Skin epidermis (tissue), 12 donors: ENCODE data around the gene PABPC1L.

ENCODE experiments used
- H3K27ac ChIP-seq, 21 experiments: fragments of 200-600 bp; sonication (generic) in 11 of 21; one replicate each; pipeline ENCODE4 v1.5.0; 2020; ENCODE audit warnings: mild to moderate bottlenecking in 3 of 21, inconsistent platforms in 2 of 21, moderate library complexity in 2 of 21
- H3K4me3 ChIP-seq, 7 experiments: fragments of 200-600 bp; sonication (generic) in 2 of 7; one replicate each; pipeline ENCODE4 v1.5.0; 2020; ENCODE audit warnings: inconsistent platforms in 2 of 7, mild to moderate bottlenecking in 2 of 7, moderate library complexity in 1 of 7

PABPC1L gene

GRCh38 chr20:44936510-44936909, 26.6 kb downstream of the PABPC1L start:
- no peak overlapping the region for H3K27ac ChIP-seq
- H3K4me3 ChIP-seq: no peak overlapping the region

DNA sequence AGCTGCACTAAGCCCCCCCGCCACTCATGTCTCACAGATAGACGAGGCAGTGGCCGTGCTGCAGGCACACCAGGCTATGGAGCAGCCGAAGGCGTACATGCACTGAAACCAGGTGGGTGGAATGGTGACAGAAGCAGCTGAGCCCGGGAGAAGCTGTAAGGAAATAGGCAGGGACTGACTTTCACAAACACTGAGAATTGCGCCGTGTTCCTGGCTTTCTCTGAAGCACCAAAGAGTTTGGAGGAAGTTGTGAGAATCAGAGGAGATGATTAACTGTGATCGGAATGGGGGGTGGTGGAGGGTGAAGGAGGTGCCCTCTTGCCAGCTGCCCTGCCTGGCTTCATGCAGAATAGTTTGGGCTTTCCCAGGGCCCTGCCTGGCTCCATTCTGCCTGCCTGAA, 28.8 kb downstream of the PABPC1L start:
- H3K4me3 ChIP-seq: no peak overlapping the region
- H3K27ac ChIP-seq: peak overlapping the region in 2 of 21 experiments; percentile 2 to 38

- H3K4me3 ChIP-seq: no peak overlapping the region
- H3K27ac ChIP-seq: no peak overlapping the region
Measured at GRCh38 chr20:44941120-44941691, 31.3 kb downstream of the PABPC1L start.

- Histone ChIP-seq H3K4me3 (no peak overlapping the region), H3K27ac (no peak overlapping the region)
Measured at GRCh38 chr20:44942264-44942973, 32.6 kb downstream of the PABPC1L start.

DNA sequence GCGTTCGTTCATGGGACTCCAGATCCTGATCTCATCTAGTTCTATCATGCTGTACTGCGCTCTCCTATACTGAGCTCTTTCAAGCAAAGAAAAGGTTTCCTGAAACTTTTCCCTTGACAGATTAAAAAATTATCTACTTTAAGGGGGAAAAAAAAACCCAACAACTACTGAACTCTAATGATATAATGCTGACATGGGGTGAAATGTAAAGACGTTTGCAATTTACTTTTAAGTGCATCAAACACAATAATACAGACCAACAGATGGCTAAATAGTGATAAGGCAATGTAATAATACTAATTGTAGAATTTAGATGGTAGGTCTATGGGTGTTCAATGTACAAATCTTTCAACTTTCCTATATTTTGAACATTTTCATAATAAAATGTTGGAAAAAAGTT, 34.0 kb downstream of the PABPC1L start:
- no peak overlapping the region for H3K4me3 ChIP-seq
- H3K27ac ChIP-seq: no peak overlapping the region

DNA sequence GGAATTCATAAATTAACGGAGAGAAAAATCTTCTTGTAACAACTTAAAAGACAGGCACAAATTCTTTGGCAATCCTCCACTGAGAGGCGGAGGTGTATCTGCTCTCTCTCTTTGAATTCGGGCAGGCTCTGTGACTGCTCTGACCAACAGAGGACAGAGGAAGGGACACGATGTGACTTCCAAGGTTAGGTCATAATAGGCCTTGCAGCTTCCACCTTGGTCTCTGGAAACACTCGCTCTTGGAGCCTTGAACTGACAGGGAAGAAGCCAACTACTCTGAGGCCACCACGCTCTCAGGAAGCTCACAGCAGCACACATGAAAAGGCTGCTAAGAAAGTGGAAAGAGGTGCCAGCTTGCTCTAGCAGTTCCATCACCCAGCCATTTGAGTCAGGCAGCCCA, 35.4 kb downstream of the PABPC1L start:
- no peak overlapping the region for H3K27ac ChIP-seq

DNA sequence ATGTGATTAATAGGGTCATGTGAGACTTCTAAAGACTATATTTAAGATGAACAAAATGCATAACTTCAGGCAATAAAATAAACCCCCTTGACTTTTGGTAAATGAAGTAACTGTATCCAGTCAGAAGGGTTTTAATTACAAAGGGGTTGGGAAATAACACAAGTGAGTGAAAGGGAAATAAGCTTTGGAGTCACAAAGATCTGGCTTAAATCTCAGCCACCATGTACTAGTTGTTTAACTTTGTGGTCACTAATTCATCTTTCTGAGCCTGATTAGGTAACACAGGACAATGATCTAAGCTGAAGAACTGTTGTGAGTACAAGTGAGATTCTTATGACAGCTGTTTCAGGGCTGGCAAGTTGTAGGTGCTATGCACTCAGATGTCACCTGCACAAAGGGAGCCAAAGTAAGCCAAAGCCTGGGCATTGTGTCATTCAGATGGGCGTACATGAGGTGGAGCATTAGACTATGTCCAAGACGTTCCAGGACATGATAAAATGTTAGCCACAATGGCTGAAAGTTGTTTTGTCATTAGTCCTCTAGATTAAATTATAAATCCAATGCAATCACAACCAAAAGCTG, 36.5 kb downstream of the PABPC1L start:
- H3K27ac ChIP-seq: no peak overlapping the region
- no peak overlapping the region for H3K4me3 ChIP-seq

More for the DNA sequence above, 35.4 kb downstream of the PABPC1L start:
- no peak overlapping the region for H3K4me3 ChIP-seq

- Histone ChIP-seq H3K4me3 (no peak overlapping the region), H3K27ac (no peak overlapping the region)
Measured at GRCh38 chr20:44948107-44948506, 38.2 kb downstream of the PABPC1L start.

DNA sequence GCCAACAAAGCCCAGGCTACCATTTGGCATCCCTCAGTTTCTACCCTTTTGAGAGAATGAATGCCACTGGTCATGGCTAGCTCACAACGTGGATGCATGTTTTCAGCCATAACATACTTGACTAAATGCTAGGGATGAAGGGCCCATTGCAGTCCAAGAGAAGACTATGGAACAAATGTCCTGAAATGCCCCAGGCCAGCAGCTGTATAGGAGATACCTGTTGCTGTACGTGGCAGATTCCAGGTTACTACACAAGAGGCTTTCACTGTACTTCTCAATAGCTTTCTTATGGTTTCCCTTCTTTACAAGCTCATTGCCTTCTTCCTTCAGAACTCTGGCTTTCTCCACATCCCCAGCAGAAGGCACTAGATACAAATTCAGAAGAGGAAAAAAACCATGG, 38.7 kb downstream of the PABPC1L start:
- no peak overlapping the region for H3K27ac ChIP-seq
- H3K4me3 ChIP-seq: no peak overlapping the region

DNA sequence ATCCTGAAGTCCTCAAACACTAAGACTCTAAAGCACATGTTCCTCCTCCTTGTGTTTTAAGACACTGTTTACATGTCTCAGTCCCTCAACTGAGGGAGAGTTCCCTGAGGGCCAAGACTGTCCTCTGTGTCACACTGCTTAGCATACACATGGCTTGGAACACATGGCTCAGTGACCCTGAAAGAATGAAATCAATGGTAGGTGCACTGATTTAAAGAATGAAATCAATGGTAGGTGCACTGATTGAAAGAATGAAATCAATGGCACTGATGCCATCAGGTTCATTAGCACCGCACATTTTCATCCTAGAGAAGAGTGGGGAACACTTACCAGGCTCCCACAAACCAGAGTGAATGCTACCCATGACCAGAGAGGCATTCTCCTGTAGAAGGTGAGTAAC, 40.5 kb downstream of the PABPC1L start:
- Histone ChIP-seq H3K4me3 (no peak overlapping the region), H3K27ac (no peak overlapping the region)

GRCh38 chr20:44952731-44953130, 42.9 kb downstream of the PABPC1L start:
- H3K4me3 ChIP-seq: no peak overlapping the region
- no peak overlapping the region for H3K27ac ChIP-seq

DNA sequence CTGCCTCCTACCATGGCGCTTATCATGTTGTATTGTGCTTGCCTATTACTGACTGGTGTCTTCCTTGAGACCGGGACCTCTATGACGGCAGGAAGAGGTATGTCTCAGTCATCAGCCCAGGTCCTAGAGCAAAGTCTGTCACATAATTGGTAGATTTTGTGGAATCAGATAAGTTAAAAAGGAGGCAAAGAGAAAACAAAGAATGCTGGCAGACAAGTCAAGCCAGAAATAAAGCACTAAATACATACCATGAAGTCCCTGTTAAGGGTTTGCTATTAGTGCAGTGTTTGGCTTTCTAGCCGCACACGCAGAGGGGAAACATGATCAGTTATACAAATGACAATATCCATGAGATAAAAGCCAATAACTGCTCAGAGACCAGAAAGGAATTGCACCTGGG, 44.4 kb downstream of the PABPC1L start:
- no peak overlapping the region for H3K27ac ChIP-seq
- no peak overlapping the region for H3K4me3 ChIP-seq

DNA sequence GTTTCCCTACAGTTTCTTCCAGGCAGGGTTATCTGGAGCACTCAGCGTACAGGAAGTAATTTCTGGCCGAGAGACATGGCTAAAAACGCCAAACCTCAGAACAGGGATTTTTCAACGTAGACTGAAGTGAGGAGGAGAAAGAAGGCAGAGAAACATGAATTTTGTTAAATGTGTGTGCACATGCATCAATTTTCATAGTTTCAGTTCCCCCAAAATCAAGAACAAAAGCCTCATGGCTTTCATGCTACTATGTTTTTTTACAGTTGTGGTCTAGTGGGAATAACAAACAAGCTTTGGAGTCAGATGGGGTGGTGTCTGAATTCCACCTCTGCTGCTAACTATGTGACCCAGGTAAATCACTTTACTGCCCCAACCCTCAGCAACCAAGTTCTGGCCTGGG, 45.4 kb downstream of the PABPC1L start:
- no peak overlapping the region for H3K27ac ChIP-seq
- no peak overlapping the region for H3K4me3 ChIP-seq

- no peak overlapping the region for H3K27ac ChIP-seq
- H3K4me3 ChIP-seq: no peak overlapping the region
Measured at GRCh38 chr20:44956410-44956809, 46.5 kb downstream of the PABPC1L start.

GRCh38 chr20:44958276-44958675, 48.4 kb downstream of the PABPC1L start:
- no peak overlapping the region for H3K4me3 ChIP-seq
- no peak overlapping the region for H3K27ac ChIP-seq

- Histone ChIP-seq H3K27ac (peak overlapping the region in 15 of 21 experiments; percentile 32 to 92 (median 87)), H3K4me3 (peak overlapping the region; percentile 72 to 93 (median 86))
Measured at GRCh38 chr20:44959082-44959637, 49.3 kb downstream of the PABPC1L start.

GRCh38 chr20:44959638-44960102, 49.8 kb downstream of the PABPC1L start:
- Histone ChIP-seq H3K27ac (peak overlapping the region; percentile 51 to 92 (median 86)), H3K4me3 (peak overlapping the region; percentile 72 to 93 (median 86))

DNA sequence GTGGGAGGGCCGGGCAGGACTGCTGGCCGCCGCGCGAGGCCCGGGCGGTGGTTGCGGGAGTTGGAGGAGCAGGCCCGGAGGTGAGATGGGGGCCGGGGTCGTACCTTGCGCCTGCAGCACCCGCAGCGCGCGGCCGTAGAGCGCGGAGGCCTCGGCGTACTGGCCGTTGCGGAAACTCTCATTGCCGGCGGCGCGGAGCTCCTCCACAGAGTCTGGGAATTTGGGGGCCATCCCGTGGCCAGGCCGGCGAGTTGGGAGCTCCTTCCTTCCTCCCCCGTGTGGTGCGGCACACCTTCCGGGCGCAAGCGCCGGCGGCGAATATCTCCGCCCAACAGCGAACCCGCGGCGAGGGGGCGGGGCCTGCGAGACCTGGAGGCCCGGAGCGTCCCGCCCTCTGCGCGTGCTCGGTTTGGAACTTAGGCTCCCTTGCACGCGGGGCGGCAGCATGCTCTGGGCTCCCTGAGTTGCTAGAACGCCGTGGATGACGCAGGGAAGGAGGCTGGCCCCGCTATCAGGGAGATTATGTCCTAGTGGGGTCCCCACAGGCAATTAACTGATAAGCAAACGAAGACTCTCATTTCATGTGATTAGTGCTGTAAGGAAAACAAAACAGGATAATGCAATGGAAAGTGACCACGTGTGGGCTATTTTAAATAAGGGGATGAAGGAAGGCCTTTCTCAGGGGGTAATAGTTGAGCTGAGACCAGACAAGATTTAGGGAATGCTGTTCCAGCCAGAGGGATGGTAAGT, 50.4 kb downstream of the PABPC1L start, which contains the start of gene TOMM34:
TOMM34 (minus strand) TSS at position 295 of the 750 bp plus-strand sequence; CDS start at position 231, 64 bp downstream.
- H3K4me3 ChIP-seq: peak within 1 kb of the TSS; percentile 72 to 93 (median 86)
- H3K27ac ChIP-seq: peak within 1 kb of the TSS; percentile 51 to 92 (median 86)

DNA sequence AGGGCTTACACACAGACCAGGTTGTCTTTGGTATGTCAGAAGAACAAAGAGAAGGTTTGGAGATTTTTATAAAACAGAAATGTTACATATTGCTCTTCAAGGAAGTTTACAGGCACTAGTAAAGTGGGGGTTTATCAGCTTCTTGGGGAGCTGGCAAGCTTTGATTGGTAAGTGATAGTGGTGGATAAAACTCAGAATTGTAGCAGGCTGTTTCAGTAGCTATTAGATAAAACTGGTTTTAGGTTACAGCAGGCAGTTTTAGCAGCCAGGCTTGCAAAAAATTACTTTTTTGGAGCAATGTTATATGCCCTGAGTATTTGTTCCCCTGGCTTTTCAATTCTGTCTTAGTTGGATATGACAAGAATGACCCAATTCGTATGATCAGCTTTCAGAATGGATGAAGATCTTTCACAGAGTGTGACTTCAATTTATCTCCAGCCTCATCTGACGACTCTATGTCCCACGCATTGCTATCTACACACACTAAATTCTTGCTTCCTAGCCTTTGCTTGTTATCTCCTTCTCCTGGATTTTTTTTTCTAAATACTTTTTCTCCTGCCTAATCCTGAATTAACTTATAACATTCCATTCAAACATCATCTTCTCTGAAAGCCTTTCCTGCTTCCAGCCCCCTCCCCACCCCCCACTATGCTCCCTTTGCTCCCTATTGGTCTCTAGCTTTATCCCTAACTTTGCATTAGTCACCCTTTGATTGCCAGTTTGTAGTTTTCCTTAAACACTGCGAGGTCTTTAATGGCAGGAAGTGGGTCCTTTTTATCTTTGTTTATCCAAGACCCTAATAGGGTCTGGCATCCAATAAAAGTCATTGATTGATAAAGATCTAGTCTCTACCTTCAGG, 51.4 kb downstream of the PABPC1L start:
- H3K27ac ChIP-seq: peak overlapping the region in 1 of 21 experiments; percentile 91

More for the DNA sequence above, 51.4 kb downstream of the PABPC1L start:
- no peak overlapping the region for H3K4me3 ChIP-seq
